SU-DHL-6 (cell line): ENCODE results near the gene HACL1.

Experiments used
- EZH2phosphoT487 ChIP-seq: fragments of 200-600 bp; sonication (generic), shearing (Covaris generic); conservative IDR thresholded peaks from 2 replicates; pipeline ENCODE4 v1.6.1; 2018; ENCODE audit warnings: mild to moderate bottlenecking, antibody characterized with exemption, low read length, moderate library complexity, mixed read lengths
- TF ChIP-seq, protein P1 (sequence below): fragments of 200-600 bp; sonication (generic); IDR thresholded peaks from one replicate; pipeline ENCODE4 v1.5.1; 2017; ENCODE audit warnings: antibody characterized with exemption, mild to moderate bottlenecking, low read length, moderate library complexity; ENCODE audit not compliant: insufficient read depth, poor library complexity, severe bottlenecking

DNA sequence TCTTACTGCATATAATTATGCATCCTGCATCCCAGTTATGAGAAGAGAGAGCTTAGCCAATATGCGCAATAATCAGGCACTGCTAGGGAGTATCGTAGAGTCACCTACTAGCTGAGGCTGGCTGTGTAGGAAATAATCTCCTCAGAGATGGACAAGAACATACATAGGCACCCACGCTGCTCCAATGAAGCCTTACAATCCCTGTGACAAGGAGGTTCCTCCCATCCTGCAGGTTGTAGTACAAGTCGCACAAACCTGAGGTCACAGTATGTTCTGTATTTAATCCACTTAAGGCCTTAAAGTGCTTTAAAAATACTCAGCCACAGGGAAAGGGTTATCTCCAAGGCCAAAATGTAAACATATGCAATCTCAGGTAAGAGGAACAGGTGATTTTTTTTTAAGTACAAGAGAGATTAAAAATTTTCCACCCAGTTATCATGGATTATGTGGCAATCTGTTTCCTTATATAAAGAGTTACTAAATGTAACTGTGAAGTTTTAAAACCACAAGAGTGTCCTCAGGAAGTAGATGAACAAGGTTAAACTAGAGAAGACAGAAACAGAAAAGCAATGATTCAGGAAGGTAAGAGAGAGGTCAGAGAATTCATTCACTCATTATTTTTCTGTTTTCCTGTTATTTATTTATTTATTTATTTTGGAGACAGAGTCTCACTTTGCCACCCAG is 72.4 kb downstream of the HACL1 start:
- TF ChIP-seq, protein P1, sequence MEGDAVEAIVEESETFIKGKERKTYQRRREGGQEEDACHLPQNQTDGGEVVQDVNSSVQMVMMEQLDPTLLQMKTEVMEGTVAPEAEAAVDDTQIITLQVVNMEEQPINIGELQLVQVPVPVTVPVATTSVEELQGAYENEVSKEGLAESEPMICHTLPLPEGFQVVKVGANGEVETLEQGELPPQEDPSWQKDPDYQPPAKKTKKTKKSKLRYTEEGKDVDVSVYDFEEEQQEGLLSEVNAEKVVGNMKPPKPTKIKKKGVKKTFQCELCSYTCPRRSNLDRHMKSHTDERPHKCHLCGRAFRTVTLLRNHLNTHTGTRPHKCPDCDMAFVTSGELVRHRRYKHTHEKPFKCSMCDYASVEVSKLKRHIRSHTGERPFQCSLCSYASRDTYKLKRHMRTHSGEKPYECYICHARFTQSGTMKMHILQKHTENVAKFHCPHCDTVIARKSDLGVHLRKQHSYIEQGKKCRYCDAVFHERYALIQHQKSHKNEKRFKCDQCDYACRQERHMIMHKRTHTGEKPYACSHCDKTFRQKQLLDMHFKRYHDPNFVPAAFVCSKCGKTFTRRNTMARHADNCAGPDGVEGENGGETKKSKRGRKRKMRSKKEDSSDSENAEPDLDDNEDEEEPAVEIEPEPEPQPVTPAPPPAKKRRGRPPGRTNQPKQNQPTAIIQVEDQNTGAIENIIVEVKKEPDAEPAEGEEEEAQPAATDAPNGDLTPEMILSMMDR: no peak
- TF ChIP-seq EZH2phosphoT487: no peak
